ENCODE results near the gene SEMA4F. TPM values are rescaled to one million over a fixed set of nuclear protein-coding genes. Genes with fewer than 3 reads are reported as not detected.

SEMA4F gene
- total RNA-seq, 4 donors from 2014 or later = 1.6 to 6.5 (median 3.3) TPM

GRCh38 chr2:74695663-74696062 is 41.6 kb downstream of the SEMA4F start:
- peaks cover 0 to 12% (median 1%) of the 10 kb centered on the region in 4 donors for H3K4me1 ChIP-seq
- H3K4me3 ChIP-seq = no peak overlapping the region
- no peaks in the 10 kb centered on the region for H3K9me3 ChIP-seq
- H3K36me3 ChIP-seq = no peaks in the 10 kb centered on the region
- H3K27me3 ChIP-seq = no peaks in the 10 kb centered on the region
- DNase-seq = no peak
- H3K27ac ChIP-seq = peak overlapping the region in 2 of 4 donors; percentile 31 to 37
- no peak for TF ChIP-seq POLR2A (IDR thresholded peaks at IDR 0.05)

GRCh38 chr2:74696829-74697228 is 42.8 kb downstream of the SEMA4F start:
- Histone ChIP-seq H3K4me3 (no peak overlapping the region), H3K36me3 (no peaks in the 10 kb centered on the region), H3K27me3 (no peaks in the 10 kb centered on the region), H3K9me3 (no peaks in the 10 kb centered on the region), H3K27ac (no peak overlapping the region), H3K4me1 (peaks cover 0 to 12% (median 1%) of the 10 kb centered on the region in 4 donors)
- DNase-seq = no peak
- TF ChIP-seq CTCF (IDR thresholded peaks at IDR 0.05) (no peak), POLR2A (IDR thresholded peaks at IDR 0.05) (no peak)

- no peak for DNase-seq
- Histone ChIP-seq H3K36me3 (no peaks in the 10 kb centered on the region), H3K4me3 (no peak overlapping the region), H3K27ac (no peak overlapping the region), H3K9me3 (no peaks in the 10 kb centered on the region), H3K4me1 (no peaks in the 10 kb centered on the region), H3K27me3 (no peaks in the 10 kb centered on the region)
- no peak for TF ChIP-seq CTCF (IDR thresholded peaks at IDR 0.05)
- no peak for TF ChIP-seq POLR2A (IDR thresholded peaks at IDR 0.05)
Measured at GRCh38 chr2:74700643-74701372, 46.8 kb downstream of the SEMA4F start.

GRCh38 chr2:74702001-74702715 is 48.1 kb downstream of the SEMA4F start:
- H3K27ac ChIP-seq = no peak overlapping the region
- H3K36me3 ChIP-seq = no peaks in the 10 kb centered on the region
- TF ChIP-seq CTCF (IDR thresholded peaks at IDR 0.05) (no peak), POLR2A (IDR thresholded peaks at IDR 0.05) (no peak)
- H3K9me3 ChIP-seq = no peaks in the 10 kb centered on the region
- no peak for DNase-seq
- no peak overlapping the region for H3K4me3 ChIP-seq
- no peaks in the 10 kb centered on the region for H3K27me3 ChIP-seq
- H3K4me1 ChIP-seq = no peaks in the 10 kb centered on the region

- no peaks in the 10 kb centered on the region for H3K4me1 ChIP-seq
- no peaks in the 10 kb centered on the region for H3K27me3 ChIP-seq
- no peaks in the 10 kb centered on the region for H3K36me3 ChIP-seq
- no peak overlapping the region for H3K27ac ChIP-seq
- DNase-seq = no peak
- no peaks in the 10 kb centered on the region for H3K9me3 ChIP-seq
- TF ChIP-seq POLR2A (IDR thresholded peaks at IDR 0.05) (no peak), CTCF (IDR thresholded peaks at IDR 0.05) (no peak)
- no peak overlapping the region for H3K4me3 ChIP-seq
Measured at GRCh38 chr2:74703373-74703772, 49.3 kb downstream of the SEMA4F start.

GRCh38 chr2:74704216-74704615 is 50.2 kb downstream of the SEMA4F start:
- Histone ChIP-seq H3K36me3 (no peaks in the 10 kb centered on the region), H3K4me3 (no peak overlapping the region), H3K9me3 (no peaks in the 10 kb centered on the region), H3K27me3 (no peaks in the 10 kb centered on the region), H3K4me1 (no peaks in the 10 kb centered on the region), H3K27ac (no peak overlapping the region)
- no peak for DNase-seq
- TF ChIP-seq POLR2A (IDR thresholded peaks at IDR 0.05) = no peak
- no peak for TF ChIP-seq CTCF (IDR thresholded peaks at IDR 0.05)

All from Peyer's patch (tissue), 4 donors.